ENCODE results near the gene SLC40A1.

Gene SLC40A1

GRCh38 chr2:189599245-189599644, 18.7 kb upstream of the SLC40A1 start:
- peak; percentile 4 for DNase-seq (ENCODE audit: low read depth)

- DNase-seq (ENCODE audit: low read depth) = no peak
Measured at GRCh38 chr2:189595417-189595816, 14.8 kb upstream of the SLC40A1 start.

GRCh38 chr2:189594305-189594704, 13.7 kb upstream of the SLC40A1 start:
- DNase-seq (ENCODE audit: low read depth) = no peak

- no peak for DNase-seq (ENCODE audit: low read depth)
Measured at GRCh38 chr2:189593115-189593514, 12.5 kb upstream of the SLC40A1 start.

DNA sequence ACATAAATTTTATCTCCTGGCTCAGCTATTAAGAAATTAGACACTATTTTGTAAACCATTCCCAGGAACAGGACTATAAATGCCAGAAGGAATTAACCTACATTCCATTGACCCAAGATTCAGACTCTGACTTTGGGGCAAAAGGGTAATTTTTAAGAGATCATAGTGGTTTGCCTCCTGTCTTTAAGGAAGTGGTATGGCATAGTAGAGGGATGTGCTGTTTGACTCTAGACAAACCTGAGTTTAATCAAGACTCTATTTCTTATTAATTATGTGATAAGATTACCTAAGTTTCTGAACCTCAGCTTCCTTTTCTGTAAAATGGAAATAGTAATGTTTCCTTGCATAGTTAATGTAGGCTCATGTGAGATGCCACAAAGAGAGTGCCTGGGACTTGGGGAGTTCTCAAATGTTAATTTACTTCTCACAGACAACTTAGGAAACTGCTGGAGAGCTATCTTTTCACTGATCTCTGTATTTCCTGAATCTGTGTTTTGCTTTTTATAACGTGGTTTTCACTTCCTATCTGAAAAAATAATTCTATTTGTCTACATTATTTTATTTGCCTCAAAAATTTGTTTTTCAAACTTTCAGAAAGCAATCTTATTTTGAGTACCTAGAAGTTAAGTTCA, 11.9 kb upstream of the SLC40A1 start:
- DNase-seq (ENCODE audit: low read depth) = peak; percentile 7

- no peak for DNase-seq (ENCODE audit: low read depth)
Measured at GRCh38 chr2:189587780-189588179, 7.2 kb upstream of the SLC40A1 start.

DNA sequence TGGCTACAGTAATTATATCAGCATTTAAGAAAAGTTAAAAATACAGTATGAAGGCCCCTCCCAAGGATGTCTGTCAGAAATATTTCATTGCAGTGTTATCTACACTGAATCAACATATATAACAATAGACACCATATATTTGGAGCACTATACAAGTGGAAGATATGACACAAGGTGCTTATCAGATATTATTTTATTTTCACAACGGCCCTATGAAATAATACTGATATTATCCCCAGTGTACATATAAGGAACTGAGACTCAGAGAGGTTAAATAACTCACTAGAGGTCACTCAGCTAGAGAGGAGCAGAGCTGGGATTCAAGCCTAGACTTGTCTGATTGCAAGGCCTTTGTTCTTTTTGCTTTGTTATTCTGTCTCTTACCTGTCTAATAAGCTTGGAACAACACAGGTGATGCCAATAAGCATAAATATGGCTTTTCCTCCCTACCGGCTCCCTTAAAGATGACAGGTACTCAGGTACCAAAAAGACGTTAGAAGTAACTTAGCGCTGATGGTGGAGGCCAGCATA, 4.7 kb upstream of the SLC40A1 start:
- no peak for DNase-seq (ENCODE audit: low read depth)

GRCh38 chr2:189584686-189585085, 4.1 kb upstream of the SLC40A1 start:
- DNase-seq (ENCODE audit: low read depth) = no peak

GRCh38 chr2:189583227-189584198, 2.9 kb upstream of the SLC40A1 start:
- DNase-seq (ENCODE audit: low read depth) = no peak

- no peak for DNase-seq (ENCODE audit: low read depth)
Measured at GRCh38 chr2:189582809-189583192, 2.2 kb upstream of the SLC40A1 start.

GRCh38 chr2:189582140-189582808, 1.7 kb upstream of the SLC40A1 start:
- DNase-seq (ENCODE audit: low read depth) = no peak

DNA sequence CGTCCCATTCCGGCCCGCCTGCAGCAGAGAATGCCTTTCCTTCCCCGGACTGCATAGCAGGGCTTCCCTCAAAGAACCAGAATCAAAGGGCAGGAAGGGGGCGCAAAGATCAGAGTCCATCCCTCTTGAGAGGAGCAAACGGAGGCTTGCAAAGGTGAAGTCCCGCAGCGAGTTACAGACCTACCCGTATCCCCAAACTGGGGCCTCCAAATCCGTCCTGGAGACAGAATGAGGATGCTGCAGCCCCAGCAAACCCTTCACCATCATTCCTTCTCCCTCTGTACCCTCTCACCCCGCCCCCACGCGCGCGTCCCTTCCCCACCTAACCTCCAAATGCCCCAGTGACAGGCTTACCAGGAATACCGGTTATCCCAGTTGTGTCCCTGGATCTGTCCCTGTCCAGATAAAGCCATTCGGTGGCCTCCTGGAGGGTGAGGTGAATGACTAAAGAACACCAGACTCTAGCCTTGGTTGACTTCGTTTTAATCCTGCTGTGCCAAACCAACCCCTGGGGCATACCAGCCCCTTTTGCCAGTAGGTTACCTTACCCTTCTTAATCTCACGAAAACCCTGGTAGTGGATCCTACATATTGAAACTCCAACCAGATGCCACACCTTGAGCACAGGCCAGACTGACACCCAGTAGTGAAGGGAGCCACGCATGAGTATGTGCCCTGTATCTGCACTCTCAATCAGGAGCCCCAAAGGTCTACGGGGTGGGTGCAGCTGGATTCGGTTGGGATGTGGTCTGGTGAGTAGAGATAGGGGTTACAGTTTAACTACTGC, 961 bp upstream of the SLC40A1 start:
- no peak for DNase-seq (ENCODE audit: low read depth)

DNA sequence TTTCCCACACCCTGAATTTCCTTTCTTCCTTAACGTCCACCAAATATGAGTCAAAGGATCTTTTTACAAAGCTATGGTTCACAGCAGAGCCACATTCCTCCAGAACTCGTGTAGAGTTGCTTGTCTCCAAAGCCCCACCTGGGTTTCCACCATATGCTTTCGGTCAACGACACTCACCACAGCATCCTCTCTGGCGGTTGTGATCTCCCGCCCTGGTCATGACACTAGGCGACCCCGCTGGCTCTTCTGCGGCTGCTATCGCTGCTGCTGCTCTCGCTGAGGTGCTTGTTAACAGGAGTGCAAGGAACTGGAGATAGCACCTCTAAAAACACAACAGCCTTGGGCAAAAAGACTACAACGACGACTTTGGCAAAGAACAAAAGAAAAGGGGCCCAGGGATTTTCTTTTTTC, 340 bp downstream of the SLC40A1 start:
- DNase-seq (ENCODE audit: low read depth) = no peak

DNA sequence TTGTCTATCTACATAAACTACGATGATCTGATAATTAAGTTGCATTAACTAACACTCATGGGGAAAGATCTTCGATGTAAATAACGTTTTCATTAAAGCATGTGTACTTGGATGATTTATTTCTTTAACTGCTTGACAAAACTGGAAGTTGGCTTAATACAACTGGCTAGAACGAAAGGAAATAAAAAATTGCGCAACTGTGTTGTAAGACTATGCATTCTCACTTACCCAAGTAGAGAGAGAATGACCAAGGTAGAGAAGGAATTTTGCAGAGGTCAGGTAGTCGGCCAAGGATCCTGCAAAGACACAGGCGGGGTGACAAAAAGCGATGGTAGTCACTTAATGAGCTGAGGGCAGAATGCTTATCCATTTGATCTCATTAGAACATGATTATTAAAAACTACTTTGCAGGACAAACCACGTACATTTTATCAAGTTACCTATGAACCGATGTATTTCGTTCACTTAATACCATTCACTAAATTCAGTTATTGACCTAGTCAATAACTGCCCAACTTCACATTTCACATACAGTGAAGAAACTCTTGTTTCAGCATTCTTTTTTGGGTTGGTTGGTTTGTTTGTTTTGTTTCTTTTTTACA, 900 bp downstream of the SLC40A1 start:
- no peak for DNase-seq (ENCODE audit: low read depth)

- DNase-seq (ENCODE audit: low read depth) = no peak
Measured at GRCh38 chr2:189578272-189578950, 2.2 kb downstream of the SLC40A1 start.

- DNase-seq (ENCODE audit: low read depth) = no peak
Measured at GRCh38 chr2:189577121-189577520, 3.5 kb downstream of the SLC40A1 start.

DNA sequence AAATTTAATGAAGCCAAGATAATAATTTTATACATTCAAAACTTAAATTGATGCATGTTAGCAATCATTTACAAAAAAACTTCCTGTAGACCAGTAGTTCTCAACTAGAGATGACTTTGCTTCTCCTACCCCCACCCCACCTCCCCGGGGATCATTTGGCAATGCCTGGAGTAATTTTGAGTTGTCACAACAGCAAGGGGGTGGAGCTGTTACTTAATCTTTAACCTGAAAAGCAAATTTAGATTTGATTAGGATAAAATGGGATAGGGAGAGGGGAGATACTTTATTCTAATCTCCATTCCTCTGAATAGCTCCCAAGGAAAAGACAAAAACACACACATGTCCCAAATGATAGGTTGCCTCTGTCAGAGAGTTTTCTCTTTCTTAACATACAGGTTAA, 4.2 kb downstream of the SLC40A1 start:
- DNase-seq (ENCODE audit: low read depth) = no peak

DNA sequence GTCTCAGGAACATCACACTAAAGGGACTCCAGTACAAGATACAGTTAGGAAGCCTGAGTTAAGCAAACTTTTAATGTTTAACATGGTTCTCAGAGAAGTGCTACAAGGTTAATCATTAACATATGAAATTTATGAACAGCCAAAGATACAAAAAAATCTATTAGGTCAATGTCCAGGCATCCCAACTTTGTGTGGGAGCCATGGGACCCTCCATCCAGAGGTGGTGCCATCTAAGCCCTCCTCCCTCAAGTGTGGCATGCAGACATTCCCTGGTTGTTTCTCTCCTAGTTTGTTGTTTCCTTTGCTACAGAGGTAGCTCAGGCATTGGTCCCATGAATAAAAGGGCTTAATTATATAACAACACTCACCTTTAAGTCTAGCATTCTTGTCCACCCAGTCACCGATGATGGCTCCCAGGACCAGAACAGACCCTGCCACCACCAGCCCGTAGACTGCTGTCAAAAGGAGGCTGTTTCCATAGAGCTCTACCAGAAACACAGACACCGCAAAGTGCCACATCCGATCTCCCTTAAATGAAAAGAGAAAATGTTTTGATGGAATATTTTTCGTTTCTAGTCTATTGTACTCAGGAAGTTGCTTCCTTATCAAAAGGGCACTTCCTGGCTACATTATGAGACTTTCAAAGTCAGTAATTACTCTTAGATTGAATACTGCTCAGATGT, 5.7 kb downstream of the SLC40A1 start:
- no peak for DNase-seq (ENCODE audit: low read depth)

GRCh38 chr2:189570570-189571031, 10.0 kb downstream of the SLC40A1 start:
- DNase-seq (ENCODE audit: low read depth) = peak; percentile 60

DNA sequence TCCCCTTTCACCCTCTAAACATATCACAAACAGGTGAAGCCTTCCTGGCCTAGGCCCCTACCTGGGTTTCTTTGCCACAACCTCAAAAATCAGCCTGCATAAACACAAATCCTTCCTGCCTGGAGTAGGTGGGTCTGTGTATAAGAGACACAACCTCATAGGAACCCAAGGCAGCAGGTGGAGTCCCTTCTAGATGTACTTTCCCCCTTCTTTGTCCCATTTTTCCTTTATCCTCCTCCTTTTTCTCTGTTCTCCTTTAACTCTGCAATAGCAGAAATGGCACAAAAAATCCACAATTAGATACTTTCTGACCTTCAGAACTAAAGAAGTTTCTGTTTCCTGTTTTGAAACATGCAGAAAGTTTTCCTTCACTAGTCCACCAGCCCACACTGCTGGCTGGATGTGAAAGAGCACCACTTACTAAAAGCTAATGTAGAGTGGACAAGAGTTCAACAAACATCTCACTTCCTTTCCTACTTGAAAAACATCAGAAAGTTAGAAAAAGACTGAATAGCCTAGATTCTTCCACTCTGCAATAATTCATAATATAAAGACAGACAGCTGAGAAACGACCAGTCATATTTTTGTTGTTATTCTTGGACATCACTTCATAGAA, 11.2 kb downstream of the SLC40A1 start:
- no peak for DNase-seq (ENCODE audit: low read depth)

Data from EH (cell line).